ENCODE measurements around the gene CPNE2. TPM values are rescaled to one million over a fixed set of nuclear protein-coding genes. Genes with fewer than 3 reads are reported as not detected.

CPNE2 gene
- 4.6 and 5.1 TPM in 2 replicates for total RNA-seq (2014; rRNA removed; shearing (Covaris generic); ENCODE audit: low replicate concordance)

GRCh38 chr16:57091975-57092785, at the start of gene CPNE2:
Gene CPNE2, plus strand, starts transcription at chr16:57092583. Its CDS starts 18,160 bp downstream, at chr16:57110743.
- Histone ChIP-seq H3K27me3 (ENCODE audit: low read length) (no peaks in the 10 kb centered on the region), H3K9ac (ENCODE audit: low read length) (peak within 1 kb of the TSS; percentile 77), H3K36me3 (ENCODE audit: insufficient read depth, low read length) (no peaks in the 10 kb centered on the region), H3K79me2 (ENCODE audit: low read length) (no peaks in the 10 kb centered on the region), H3K27ac (ENCODE audit: low read length) (no peak within 1 kb of the TSS), H3K4me1 (ENCODE audit: low read length) (peaks cover 14% of the 10 kb centered on the region), H3K9me2 (replicated peaks; ENCODE audit: insufficient read depth, low read length) (no peaks in the 10 kb centered on the region), H3K9me3 (ENCODE audit: low read length) (no peaks in the 10 kb centered on the region), H3K4me3 (ENCODE audit: low read length) (peak within 1 kb of the TSS; percentile 74), H4K20me1 (ENCODE audit: insufficient read depth, low read depth, low read length) (peaks cover 3% of the 10 kb centered on the region; the same call in 1 of the 2 replicates), H2AFZ (ENCODE audit: low read length) (peak within 1 kb of the TSS; percentile 84; the same call in 1 of the 2 replicates), H3K4me2 (ENCODE audit: low read depth, low read length, poor library complexity, severe bottlenecking) (peak within 1 kb of the TSS; percentile 69)
- peak; percentile 58 for DNase-seq

GRCh38 chr16:57043248-57043647, 49.1 kb upstream of the CPNE2 start:
- DNase-seq = no peak
- Histone ChIP-seq H3K9me2 (replicated peaks; ENCODE audit: insufficient read depth, low read length) (no peaks in the 10 kb centered on the region), H3K9ac (ENCODE audit: low read length) (peak overlapping the region; percentile 91), H3K4me2 (ENCODE audit: low read depth, low read length, poor library complexity, severe bottlenecking) (peak overlapping the region; percentile 93), H3K4me3 (ENCODE audit: low read length) (peak overlapping the region; percentile 62), H4K20me1 (ENCODE audit: insufficient read depth, low read depth, low read length) (no peaks in the 10 kb centered on the region), H2AFZ (ENCODE audit: low read length) (no peak overlapping the region), H3K79me2 (ENCODE audit: low read length) (peaks cover 7% of the 10 kb centered on the region), H3K27me3 (ENCODE audit: low read length) (no peaks in the 10 kb centered on the region), H3K36me3 (ENCODE audit: insufficient read depth, low read length) (peaks cover 8% of the 10 kb centered on the region; the same call in 1 of the 2 replicates), H3K9me3 (ENCODE audit: low read length) (no peaks in the 10 kb centered on the region), H3K4me1 (ENCODE audit: low read length) (peaks cover 80% of the 10 kb centered on the region), H3K27ac (ENCODE audit: low read length) (peak overlapping the region; percentile 99)

- no peak overlapping the region; the same call in 1 of the 2 replicates for H3K4me3 ChIP-seq (ENCODE audit: low read length)
- H3K4me1 ChIP-seq (ENCODE audit: low read length) = peaks cover 61% of the 10 kb centered on the region
- DNase-seq = peak; percentile 55
- H2AFZ ChIP-seq (ENCODE audit: low read length) = no peak overlapping the region
- H4K20me1 ChIP-seq (ENCODE audit: insufficient read depth, low read depth, low read length) = no peaks in the 10 kb centered on the region
- H3K36me3 ChIP-seq (ENCODE audit: insufficient read depth, low read length) = peaks cover 16% of the 10 kb centered on the region; the same call in 1 of the 2 replicates
- H3K9me3 ChIP-seq (ENCODE audit: low read length) = no peaks in the 10 kb centered on the region
- peak overlapping the region; percentile 37 for H3K4me2 ChIP-seq (ENCODE audit: low read depth, low read length, poor library complexity, severe bottlenecking)
- H3K9me2 ChIP-seq (replicated peaks; ENCODE audit: insufficient read depth, low read length) = no peaks in the 10 kb centered on the region
- no peaks in the 10 kb centered on the region for H3K27me3 ChIP-seq (ENCODE audit: low read length)
- peaks cover 7% of the 10 kb centered on the region for H3K79me2 ChIP-seq (ENCODE audit: low read length)
- peak overlapping the region; percentile 99 for H3K27ac ChIP-seq (ENCODE audit: low read length)
- peak overlapping the region; percentile 58 for H3K9ac ChIP-seq (ENCODE audit: low read length)
Observed at GRCh38 chr16:57044931-57045693, 47.3 kb upstream of the CPNE2 start.

GRCh38 chr16:57045694-57046381, 46.5 kb upstream of the CPNE2 start:
- peaks cover 16% of the 10 kb centered on the region; the same call in 1 of the 2 replicates for H3K36me3 ChIP-seq (ENCODE audit: insufficient read depth, low read length)
- DNase-seq = peak; percentile 91
- peak overlapping the region; percentile 58 for H3K9ac ChIP-seq (ENCODE audit: low read length)
- peak overlapping the region; percentile 37 for H3K4me2 ChIP-seq (ENCODE audit: low read depth, low read length, poor library complexity, severe bottlenecking)
- H3K4me3 ChIP-seq (ENCODE audit: low read length) = no peak overlapping the region; the same call in 1 of the 2 replicates
- H3K27me3 ChIP-seq (ENCODE audit: low read length) = no peaks in the 10 kb centered on the region
- H4K20me1 ChIP-seq (ENCODE audit: insufficient read depth, low read depth, low read length) = no peaks in the 10 kb centered on the region
- peaks cover 7% of the 10 kb centered on the region for H3K79me2 ChIP-seq (ENCODE audit: low read length)
- no peaks in the 10 kb centered on the region for H3K9me3 ChIP-seq (ENCODE audit: low read length)
- peak overlapping the region; percentile 99 for H3K27ac ChIP-seq (ENCODE audit: low read length)
- no peak overlapping the region for H2AFZ ChIP-seq (ENCODE audit: low read length)
- peaks cover 54% of the 10 kb centered on the region for H3K4me1 ChIP-seq (ENCODE audit: low read length)
- no peaks in the 10 kb centered on the region for H3K9me2 ChIP-seq (replicated peaks; ENCODE audit: insufficient read depth, low read length)

GRCh38 chr16:57048095-57048494, 44.3 kb upstream of the CPNE2 start:
- no peaks in the 10 kb centered on the region for H3K9me3 ChIP-seq (ENCODE audit: low read length)
- H3K9ac ChIP-seq (ENCODE audit: low read length) = no peak overlapping the region
- H2AFZ ChIP-seq (ENCODE audit: low read length) = no peak overlapping the region
- H4K20me1 ChIP-seq (ENCODE audit: insufficient read depth, low read depth, low read length) = no peaks in the 10 kb centered on the region
- H3K27me3 ChIP-seq (ENCODE audit: low read length) = no peaks in the 10 kb centered on the region
- H3K4me3 ChIP-seq (ENCODE audit: low read length) = no peak overlapping the region
- H3K9me2 ChIP-seq (replicated peaks; ENCODE audit: insufficient read depth, low read length) = no peaks in the 10 kb centered on the region
- H3K36me3 ChIP-seq (ENCODE audit: insufficient read depth, low read length) = peaks cover 19% of the 10 kb centered on the region; the same call in 1 of the 2 replicates
- H3K4me1 ChIP-seq (ENCODE audit: low read length) = peaks cover 31% of the 10 kb centered on the region
- no peak overlapping the region for H3K4me2 ChIP-seq (ENCODE audit: low read depth, low read length, poor library complexity, severe bottlenecking)
- H3K27ac ChIP-seq (ENCODE audit: low read length) = no peak overlapping the region
- H3K79me2 ChIP-seq (ENCODE audit: low read length) = peaks cover 5% of the 10 kb centered on the region
- no peak for DNase-seq

- Histone ChIP-seq H3K27ac (ENCODE audit: low read length) (peak overlapping the region; percentile 25; the same call in 1 of the 2 replicates), H3K4me2 (ENCODE audit: low read depth, low read length, poor library complexity, severe bottlenecking) (no peak overlapping the region), H3K4me1 (ENCODE audit: low read length) (peaks cover 15% of the 10 kb centered on the region), H3K9me2 (replicated peaks; ENCODE audit: insufficient read depth, low read length) (no peaks in the 10 kb centered on the region), H2AFZ (ENCODE audit: low read length) (no peak overlapping the region), H3K79me2 (ENCODE audit: low read length) (no peaks in the 10 kb centered on the region), H3K9ac (ENCODE audit: low read length) (no peak overlapping the region), H3K4me3 (ENCODE audit: low read length) (no peak overlapping the region), H4K20me1 (ENCODE audit: insufficient read depth, low read depth, low read length) (no peaks in the 10 kb centered on the region), H3K36me3 (ENCODE audit: insufficient read depth, low read length) (peaks cover 21% of the 10 kb centered on the region; the same call in 1 of the 2 replicates), H3K27me3 (ENCODE audit: low read length) (no peaks in the 10 kb centered on the region), H3K9me3 (ENCODE audit: low read length) (no peaks in the 10 kb centered on the region)
- no peak for DNase-seq
Observed at GRCh38 chr16:57049678-57050077, 42.7 kb upstream of the CPNE2 start.

GRCh38 chr16:57051696-57052228, 40.6 kb upstream of the CPNE2 start:
- no peak overlapping the region for H3K4me2 ChIP-seq (ENCODE audit: low read depth, low read length, poor library complexity, severe bottlenecking)
- H3K36me3 ChIP-seq (ENCODE audit: insufficient read depth, low read length) = peaks cover 25% of the 10 kb centered on the region; the same call in 1 of the 2 replicates
- H3K9me3 ChIP-seq (ENCODE audit: low read length) = no peaks in the 10 kb centered on the region
- no peaks in the 10 kb centered on the region for H3K9me2 ChIP-seq (replicated peaks; ENCODE audit: insufficient read depth, low read length)
- H4K20me1 ChIP-seq (ENCODE audit: insufficient read depth, low read depth, low read length) = no peaks in the 10 kb centered on the region
- no peaks in the 10 kb centered on the region for H3K79me2 ChIP-seq (ENCODE audit: low read length)
- no peak overlapping the region for H3K9ac ChIP-seq (ENCODE audit: low read length)
- no peak for DNase-seq
- no peak overlapping the region for H3K27ac ChIP-seq (ENCODE audit: low read length)
- H3K4me3 ChIP-seq (ENCODE audit: low read length) = no peak overlapping the region
- no peak overlapping the region for H2AFZ ChIP-seq (ENCODE audit: low read length)
- no peaks in the 10 kb centered on the region for H3K27me3 ChIP-seq (ENCODE audit: low read length)
- H3K4me1 ChIP-seq (ENCODE audit: low read length) = no peaks in the 10 kb centered on the region

Measured in Karpas-422 (cell line).